Activated naive CD4-positive, alpha-beta T cell treated with anti-CD3 and anti-CD28 coated beads, Interleukin-2, amount 10 ng/mL, durations not matched to agents 7 days and 5 days (primary cell): ENCODE data around the gene UVSSA.
A peak's percentile ranks its signal among the peaks of the same experiment; 100 is the strongest.
"Not testable (repeated sequence)": the region's sequence is repeated elsewhere in the genome, so short reads cannot be mapped to it uniquely, and the experiment has no call there.

ENCODE experiments used
- CTCF ChIA-PET: fragments of 350-600 bp; sonication (Branson Sonifier 250); formaldehyde crosslinking; loops from one replicate; lab custom pipeline; 2021; ENCODE audit warnings: antibody characterized with exemption; lab: Charles Lee
- DNase-seq: peaks from one replicate; pipeline ENCODE4 v3.0.0-alpha.2; 2020
- H3K27ac Mint-ChIP-seq: one replicate; pipeline ENCODE4 v1.8.0; 2021; ENCODE audit warnings: mild to moderate bottlenecking, moderate library complexity, mixed read lengths
- H3K27me3 Mint-ChIP-seq: one replicate; pipeline ENCODE4 v1.8.0; 2021; ENCODE audit warnings: mild to moderate bottlenecking, mixed read lengths
- H3K36me3 Mint-ChIP-seq: one replicate; pipeline ENCODE4 v1.8.0; 2021; ENCODE audit warnings: mixed read lengths
- H3K4me1 Mint-ChIP-seq: one replicate; pipeline ENCODE4 v1.8.0; 2021; ENCODE audit warnings: mixed read lengths
- H3K4me3 Mint-ChIP-seq: one replicate; pipeline ENCODE4 v1.8.0; 2021; ENCODE audit warnings: mild to moderate bottlenecking, moderate library complexity, mixed read lengths
- H3K9me3 Mint-ChIP-seq: one replicate; pipeline ENCODE4 v1.8.0; 2021; ENCODE audit warnings: mixed read lengths

Gene UVSSA

DNA sequence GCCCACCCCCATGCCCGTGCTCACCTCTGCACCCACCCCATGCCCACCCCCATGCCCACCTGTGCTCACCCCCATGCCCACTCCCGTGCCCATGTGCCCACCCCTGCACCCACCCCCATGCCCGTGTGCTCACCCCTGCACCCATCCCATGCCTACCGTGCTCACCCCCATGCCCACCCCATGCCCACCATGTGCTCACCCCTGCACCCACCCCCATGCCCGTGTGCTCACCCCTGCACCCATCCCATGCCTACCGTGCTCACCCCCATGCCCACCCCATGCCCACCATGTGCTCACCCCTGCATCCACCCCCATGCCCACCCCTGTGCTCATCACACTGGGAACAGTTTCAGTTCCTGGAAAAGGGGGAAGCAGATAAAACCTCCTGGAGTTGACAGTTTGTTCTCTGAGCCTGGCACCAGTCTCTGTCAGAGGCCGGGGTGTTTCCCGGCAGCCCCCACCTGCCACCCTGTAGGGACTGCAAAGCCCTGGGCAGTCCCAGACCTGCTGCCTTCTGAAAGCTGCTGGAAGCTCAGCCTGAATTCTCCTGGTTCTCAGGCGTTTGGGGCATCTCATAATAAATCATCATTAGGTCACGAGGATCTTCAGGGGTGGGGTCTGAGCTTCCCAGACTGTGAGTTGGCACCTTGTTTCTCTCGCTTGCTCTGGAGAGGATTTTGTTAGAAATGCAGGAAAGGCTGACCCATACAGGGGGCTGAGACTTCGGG, 13.0 kb upstream of the UVSSA start:
- CTCF ChIA-PET, H3K9me3 Mint-ChIP-seq, H3K4me3 Mint-ChIP-seq, H3K27ac Mint-ChIP-seq, DNase-seq, H3K27me3 Mint-ChIP-seq: not testable (repeated sequence)
- H3K36me3 Mint-ChIP-seq = peaks cover 58% of the 10 kb centered on the region
- H3K4me1 Mint-ChIP-seq = peaks cover 49% of the 10 kb centered on the region

DNA sequence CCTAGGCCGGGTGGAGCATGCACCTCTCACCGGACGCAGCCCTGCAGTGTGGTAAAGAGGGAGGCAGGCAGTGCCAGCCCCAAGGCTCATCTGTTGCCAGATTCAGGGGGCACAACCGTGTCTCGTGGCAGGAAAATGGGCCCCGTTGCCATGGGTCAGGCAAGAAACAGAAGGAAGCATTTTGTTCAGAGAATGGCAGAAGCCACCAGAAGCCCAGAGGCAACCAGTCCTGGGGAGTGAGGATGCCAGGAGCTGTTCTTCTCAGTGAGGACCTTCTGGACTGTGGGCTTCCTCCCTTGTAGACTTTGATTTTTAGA, 12.5 kb upstream of the UVSSA start:
- no peak for DNase-seq
- Mint-ChIP-seq H3K27me3 (no peaks in the 10 kb centered on the region), H3K4me3 (no peak overlapping the region), H3K27ac (no peak overlapping the region), H3K9me3 (no peaks in the 10 kb centered on the region), H3K4me1 (peaks cover 44% of the 10 kb centered on the region), H3K36me3 (peaks cover 58% of the 10 kb centered on the region)
- CTCF ChIA-PET = no interaction called here

GRCh38 chr4:1335193-1335883, 11.7 kb upstream of the UVSSA start:
- H3K27ac Mint-ChIP-seq, H3K9me3 Mint-ChIP-seq, H3K27me3 Mint-ChIP-seq, DNase-seq, H3K4me3 Mint-ChIP-seq, CTCF ChIA-PET: not testable (repeated sequence)
- H3K4me1 Mint-ChIP-seq = peaks cover 36% of the 10 kb centered on the region
- H3K36me3 Mint-ChIP-seq = peaks cover 61% of the 10 kb centered on the region

DNA sequence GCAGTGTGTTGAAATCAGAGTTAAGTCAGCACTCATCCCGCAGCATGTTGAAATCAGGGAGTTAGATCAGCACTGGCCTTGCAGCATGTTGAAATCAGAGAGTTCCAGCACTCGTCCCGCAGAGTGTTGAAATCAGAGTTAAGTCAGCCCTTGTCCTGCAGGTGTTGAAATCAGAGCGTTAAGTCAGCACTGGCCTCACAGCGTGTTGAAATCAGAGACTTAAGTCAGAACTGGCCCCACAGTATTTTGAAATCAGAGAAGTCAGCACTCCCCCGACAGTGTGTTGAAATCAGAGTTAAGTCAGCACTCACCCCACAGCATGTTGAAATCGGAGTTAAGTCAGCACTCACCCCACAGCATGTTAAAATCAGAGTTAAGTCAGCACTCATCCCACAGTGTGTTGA, 10.9 kb upstream of the UVSSA start:
- DNase-seq = no peak
- H3K27me3 Mint-ChIP-seq = no peaks in the 10 kb centered on the region
- CTCF ChIA-PET = no interaction called here
- H3K36me3 Mint-ChIP-seq = peaks cover 63% of the 10 kb centered on the region
- H3K9me3 Mint-ChIP-seq = no peaks in the 10 kb centered on the region
- H3K4me3 Mint-ChIP-seq = no peak overlapping the region
- peaks cover 29% of the 10 kb centered on the region for H3K4me1 Mint-ChIP-seq
- H3K27ac Mint-ChIP-seq = no peak overlapping the region

GRCh38 chr4:1337376-1337831, 9.6 kb upstream of the UVSSA start:
- Mint-ChIP-seq H3K27me3 (no peaks in the 10 kb centered on the region), H3K9me3 (no peaks in the 10 kb centered on the region), H3K36me3 (peaks cover 56% of the 10 kb centered on the region), H3K27ac (peak overlapping the region; percentile 85), H3K4me3 (no peak overlapping the region), H3K4me1 (peaks cover 19% of the 10 kb centered on the region)
- DNase-seq = peak; percentile 50
- CTCF ChIA-PET = no interaction called here

DNA sequence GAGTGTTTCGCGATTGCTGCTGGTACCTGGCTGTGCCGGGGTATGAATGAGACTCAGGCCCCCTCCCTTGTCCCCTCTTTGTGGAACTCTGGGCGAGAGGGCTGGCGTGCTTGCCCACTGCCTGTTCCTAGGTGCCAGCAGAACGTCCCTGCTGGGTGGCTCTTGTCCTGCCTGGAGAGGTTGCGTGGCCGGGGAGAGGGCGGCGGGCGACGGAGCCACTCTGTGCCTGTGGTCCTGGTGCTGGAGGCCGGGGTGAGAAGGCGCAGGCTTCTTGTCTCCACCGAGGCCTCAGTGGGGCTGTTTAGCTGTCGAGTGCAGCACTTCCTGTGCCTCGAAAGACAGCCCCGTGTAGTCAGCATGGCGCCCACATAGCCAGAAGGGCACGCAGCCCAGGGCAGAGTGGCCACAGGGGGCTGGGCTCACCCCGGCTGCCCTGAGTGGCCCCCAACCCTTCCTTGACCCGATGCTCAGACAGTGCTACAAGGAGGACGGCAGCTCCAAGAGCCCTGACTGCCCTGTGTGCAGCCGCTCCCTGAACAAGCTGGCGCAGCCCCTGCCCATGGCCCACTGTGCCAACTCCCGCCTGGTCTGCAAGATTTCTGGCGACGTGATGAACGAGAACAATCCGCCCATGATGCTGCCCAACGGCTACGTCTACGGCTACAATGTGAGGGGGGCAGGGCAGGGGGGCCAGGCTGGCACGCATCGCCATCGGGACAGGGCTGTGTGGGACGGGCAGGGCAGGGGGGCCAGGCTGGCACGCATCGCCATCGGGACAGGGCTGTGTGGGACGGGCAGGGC, 8.9 kb upstream of the UVSSA start:
- DNase-seq = no peak
- CTCF ChIA-PET = no interaction called here
- H3K27me3 Mint-ChIP-seq = no peaks in the 10 kb centered on the region
- peaks cover 57% of the 10 kb centered on the region for H3K36me3 Mint-ChIP-seq
- H3K4me3 Mint-ChIP-seq = no peak overlapping the region
- no peaks in the 10 kb centered on the region for H3K9me3 Mint-ChIP-seq
- H3K27ac Mint-ChIP-seq = peak overlapping the region; percentile 85
- peaks cover 18% of the 10 kb centered on the region for H3K4me1 Mint-ChIP-seq

DNA sequence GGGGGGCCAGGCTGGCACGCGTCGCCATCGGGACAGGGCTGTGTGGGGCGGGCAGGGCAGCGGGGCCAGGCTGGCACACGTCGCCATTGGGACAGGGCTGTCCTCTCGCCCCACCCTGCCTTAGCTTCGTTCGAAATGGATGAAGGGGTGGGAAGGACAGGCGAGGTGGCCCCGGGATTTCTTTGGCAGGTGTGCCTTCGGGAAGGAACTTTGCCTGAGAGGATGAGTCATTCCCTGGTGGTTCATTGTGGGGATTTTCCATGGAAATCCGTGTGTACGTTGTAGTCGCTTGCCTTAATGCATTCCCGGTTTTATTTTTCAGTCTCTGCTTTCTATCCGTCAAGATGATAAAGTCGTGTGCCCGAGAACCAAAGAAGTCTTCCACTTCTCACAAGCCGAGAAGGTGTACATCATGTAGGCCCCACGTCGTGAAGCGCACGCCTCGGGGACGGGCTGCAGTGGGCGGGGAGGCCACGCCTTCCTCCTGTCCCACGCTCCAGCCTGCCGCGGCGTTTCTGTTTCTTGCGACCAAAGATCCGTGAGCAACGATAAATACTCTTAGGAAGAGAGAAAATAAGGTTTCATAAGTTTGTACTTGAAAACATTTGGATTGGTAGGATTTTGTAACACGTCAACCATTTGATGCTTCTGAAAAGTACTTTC, 8.1 kb upstream of the UVSSA start:
- CTCF ChIA-PET = no interaction called here
- Mint-ChIP-seq H3K4me1 (peaks cover 18% of the 10 kb centered on the region), H3K9me3 (no peaks in the 10 kb centered on the region), H3K36me3 (peaks cover 58% of the 10 kb centered on the region), H3K4me3 (no peak overlapping the region), H3K27me3 (no peaks in the 10 kb centered on the region), H3K27ac (no peak overlapping the region)
- DNase-seq = no peak

GRCh38 chr4:1339489-1339888, 7.5 kb upstream of the UVSSA start:
- no peak for DNase-seq
- peaks cover 19% of the 10 kb centered on the region for H3K4me1 Mint-ChIP-seq
- no peak overlapping the region for H3K4me3 Mint-ChIP-seq
- CTCF ChIA-PET = no interaction called here
- H3K27ac Mint-ChIP-seq = no peak overlapping the region
- no peaks in the 10 kb centered on the region for H3K9me3 Mint-ChIP-seq
- peaks cover 54% of the 10 kb centered on the region for H3K36me3 Mint-ChIP-seq
- no peaks in the 10 kb centered on the region for H3K27me3 Mint-ChIP-seq

DNA sequence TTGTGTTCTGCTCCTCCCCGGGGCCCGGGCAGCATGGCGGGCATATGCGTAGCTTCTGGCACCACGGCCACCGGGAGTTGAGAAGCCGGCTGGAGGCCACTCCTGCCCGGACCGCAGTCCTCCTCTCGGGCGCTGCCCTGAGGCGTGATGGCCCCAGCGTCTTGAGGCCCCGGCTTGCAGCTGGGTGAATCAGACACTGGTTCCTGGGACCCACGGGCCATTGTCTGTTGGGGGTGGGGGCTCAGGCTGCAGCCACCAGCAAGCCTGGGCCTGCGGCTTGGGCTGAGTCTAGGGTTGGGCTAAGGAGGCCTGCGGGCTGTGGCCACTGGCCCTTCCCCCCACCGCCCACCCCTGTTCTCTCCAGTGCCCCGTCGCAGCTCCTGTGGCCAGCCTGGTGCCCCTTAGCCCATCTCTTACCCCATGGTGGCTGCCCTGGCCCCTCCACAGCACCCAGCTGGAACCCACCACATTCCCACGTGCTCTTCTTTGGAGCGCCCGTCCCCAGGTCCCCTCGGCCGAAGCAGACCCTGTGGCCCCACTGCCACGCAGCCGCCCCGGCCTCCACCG, 6.7 kb upstream of the UVSSA start:
- Mint-ChIP-seq H3K4me3 (no peak overlapping the region), H3K27ac (no peak overlapping the region), H3K36me3 (peaks cover 49% of the 10 kb centered on the region), H3K4me1 (peaks cover 22% of the 10 kb centered on the region), H3K27me3 (no peaks in the 10 kb centered on the region), H3K9me3 (no peaks in the 10 kb centered on the region)
- no peak for DNase-seq
- CTCF ChIA-PET = no interaction called here

GRCh38 chr4:1340861-1341260, 6.1 kb upstream of the UVSSA start:
- CTCF ChIA-PET = no interaction called here
- H3K36me3 Mint-ChIP-seq = peaks cover 49% of the 10 kb centered on the region
- no peak overlapping the region for H3K4me3 Mint-ChIP-seq

GRCh38 chr4:1342003-1342402, 5.0 kb upstream of the UVSSA start:
- Mint-ChIP-seq H3K27ac (no peak overlapping the region), H3K36me3 (peaks cover 40% of the 10 kb centered on the region), H3K27me3 (no peaks in the 10 kb centered on the region), H3K9me3 (no peaks in the 10 kb centered on the region), H3K4me3 (no peak overlapping the region), H3K4me1 (peaks cover 21% of the 10 kb centered on the region)
- CTCF ChIA-PET = no interaction called here
- no peak for DNase-seq

More at GRCh38 chr4:1340861-1341260, 6.1 kb upstream of the UVSSA start:
- Mint-ChIP-seq H3K4me1 (peaks cover 25% of the 10 kb centered on the region), H3K27ac (no peak overlapping the region), H3K27me3 (no peaks in the 10 kb centered on the region), H3K9me3 (no peaks in the 10 kb centered on the region)
- DNase-seq = no peak

- Mint-ChIP-seq H3K4me1 (peaks cover 27% of the 10 kb centered on the region), H3K27ac (peak overlapping the region; percentile 61), H3K9me3 (no peaks in the 10 kb centered on the region), H3K36me3 (peaks cover 20% of the 10 kb centered on the region), H3K27me3 (no peaks in the 10 kb centered on the region), H3K4me3 (peak overlapping the region; percentile 94)
- DNase-seq = no peak
- CTCF ChIA-PET = interaction anchor here (1.6 kb wide), 1 partner anchor 54 kb away, joined by 4 read pairs; no protein-coding TSS in a partner anchor
Measured at GRCh38 chr4:1344696-1345095, 2.3 kb upstream of the UVSSA start.

GRCh38 chr4:1345903-1346780, 866 bp upstream of the UVSSA start:
- Mint-ChIP-seq H3K9me3 (no peaks in the 10 kb centered on the region), H3K27ac (peak overlapping the region; percentile 96), H3K4me3 (peak overlapping the region; percentile 94), H3K4me1 (peaks cover 37% of the 10 kb centered on the region), H3K36me3 (peaks cover 12% of the 10 kb centered on the region), H3K27me3 (no peaks in the 10 kb centered on the region)
- DNase-seq = peak; percentile 71
- CTCF ChIA-PET = interaction anchor here (0.6 to 2.1 kb wide), 14 partner anchors 15 to 215 kb away, joined by 3 to 8 read pairs (median 4); partner anchors contain the start of gene CTBP1
